GM12801 (cell line): Measurements from ENCODE around the gene ACTG2.

ENCODE experiments used
- TF ChIP-seq, protein P1 (sequence below): IDR thresholded peaks from one replicate; pipeline ENCODE4 v1.5.1; 2011; ENCODE audit warnings: control low read depth; ENCODE audit not compliant: insufficient read length; ENCODE audit errors: extremely low read depth

The ACTG2 gene

DNA sequence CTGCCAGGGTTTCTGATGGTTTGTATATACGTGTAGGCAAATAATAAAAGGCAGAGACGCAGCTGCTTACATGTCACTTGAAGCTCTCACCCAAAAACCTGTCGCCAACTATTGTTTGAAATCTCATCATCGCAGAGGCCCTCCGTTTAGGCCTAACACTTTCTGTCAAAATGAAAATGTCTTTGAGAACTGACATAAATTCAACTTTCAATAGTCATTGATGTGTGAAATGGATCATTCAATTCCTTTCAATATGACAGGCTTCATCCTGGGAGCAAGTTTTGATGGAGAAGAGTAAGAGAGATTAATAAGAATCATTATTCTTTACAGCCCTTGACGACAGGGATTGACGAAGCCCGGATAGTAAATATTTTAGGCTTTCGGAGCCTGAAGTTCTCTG, 2.7 kb downstream of the ACTG2 start:
- TF ChIP-seq, protein P1, sequence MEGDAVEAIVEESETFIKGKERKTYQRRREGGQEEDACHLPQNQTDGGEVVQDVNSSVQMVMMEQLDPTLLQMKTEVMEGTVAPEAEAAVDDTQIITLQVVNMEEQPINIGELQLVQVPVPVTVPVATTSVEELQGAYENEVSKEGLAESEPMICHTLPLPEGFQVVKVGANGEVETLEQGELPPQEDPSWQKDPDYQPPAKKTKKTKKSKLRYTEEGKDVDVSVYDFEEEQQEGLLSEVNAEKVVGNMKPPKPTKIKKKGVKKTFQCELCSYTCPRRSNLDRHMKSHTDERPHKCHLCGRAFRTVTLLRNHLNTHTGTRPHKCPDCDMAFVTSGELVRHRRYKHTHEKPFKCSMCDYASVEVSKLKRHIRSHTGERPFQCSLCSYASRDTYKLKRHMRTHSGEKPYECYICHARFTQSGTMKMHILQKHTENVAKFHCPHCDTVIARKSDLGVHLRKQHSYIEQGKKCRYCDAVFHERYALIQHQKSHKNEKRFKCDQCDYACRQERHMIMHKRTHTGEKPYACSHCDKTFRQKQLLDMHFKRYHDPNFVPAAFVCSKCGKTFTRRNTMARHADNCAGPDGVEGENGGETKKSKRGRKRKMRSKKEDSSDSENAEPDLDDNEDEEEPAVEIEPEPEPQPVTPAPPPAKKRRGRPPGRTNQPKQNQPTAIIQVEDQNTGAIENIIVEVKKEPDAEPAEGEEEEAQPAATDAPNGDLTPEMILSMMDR, result no peak

DNA sequence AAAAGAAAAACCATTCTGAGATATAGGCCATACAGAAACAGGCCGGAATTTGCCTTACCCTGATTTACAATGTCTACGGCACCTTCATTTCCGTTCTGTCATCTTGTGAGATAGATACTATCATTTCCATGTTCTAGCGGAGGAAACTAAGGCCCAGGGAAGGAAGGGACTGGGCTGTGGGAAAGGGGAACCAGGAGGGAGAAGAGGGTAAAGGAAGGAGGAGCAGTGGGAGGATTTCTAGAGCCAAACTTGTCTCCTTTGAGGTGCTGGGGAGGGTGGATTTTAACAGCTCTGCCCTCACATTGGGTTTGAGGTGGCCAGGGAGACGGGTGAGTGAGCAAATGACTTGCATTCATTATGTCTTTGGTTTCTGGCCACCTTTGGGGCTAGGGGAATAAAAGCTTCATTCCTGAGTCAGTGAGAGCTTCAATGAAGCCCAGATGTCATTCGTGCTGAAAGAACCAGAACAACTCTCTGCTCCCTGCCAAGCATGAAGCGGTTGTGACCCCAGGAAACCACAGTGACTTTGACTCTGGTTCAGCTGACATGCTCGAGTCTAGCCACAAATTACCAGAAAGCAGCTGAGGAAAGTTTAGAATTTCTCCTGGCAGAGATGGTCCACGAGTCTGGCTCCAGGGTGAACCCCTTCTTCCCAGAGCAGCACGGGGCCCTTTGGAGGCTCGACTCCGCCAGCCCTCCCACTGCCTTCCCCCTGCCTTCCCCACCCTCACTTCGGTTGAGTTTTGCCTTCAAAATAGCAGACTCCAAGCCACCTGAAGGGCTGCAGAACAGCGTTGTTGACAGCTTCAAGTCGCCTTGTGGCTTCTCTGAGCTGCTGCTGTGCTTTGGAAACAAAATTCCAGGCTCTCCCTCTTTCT, 3.8 kb downstream of the ACTG2 start:
- TF ChIP-seq, protein P1, result no peak

DNA sequence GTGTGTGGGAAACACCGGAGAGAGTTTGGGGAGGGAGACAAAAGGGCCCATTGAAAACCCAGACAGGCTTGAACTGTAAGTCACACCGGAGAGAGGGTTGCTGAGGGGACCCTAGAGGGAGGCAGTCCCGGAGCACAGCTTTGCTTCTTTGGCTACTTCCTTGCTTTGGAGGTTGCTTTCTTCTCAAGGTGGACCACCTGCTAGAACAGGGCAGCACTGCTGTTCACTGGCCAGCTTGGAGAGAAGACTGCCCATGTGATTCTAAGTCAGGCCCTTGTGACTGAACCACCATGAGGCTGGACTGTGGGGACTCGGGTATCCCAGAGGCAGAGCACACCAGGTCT, 4.4 kb downstream of the ACTG2 start:
- TF ChIP-seq, protein P1, result no peak

DNA sequence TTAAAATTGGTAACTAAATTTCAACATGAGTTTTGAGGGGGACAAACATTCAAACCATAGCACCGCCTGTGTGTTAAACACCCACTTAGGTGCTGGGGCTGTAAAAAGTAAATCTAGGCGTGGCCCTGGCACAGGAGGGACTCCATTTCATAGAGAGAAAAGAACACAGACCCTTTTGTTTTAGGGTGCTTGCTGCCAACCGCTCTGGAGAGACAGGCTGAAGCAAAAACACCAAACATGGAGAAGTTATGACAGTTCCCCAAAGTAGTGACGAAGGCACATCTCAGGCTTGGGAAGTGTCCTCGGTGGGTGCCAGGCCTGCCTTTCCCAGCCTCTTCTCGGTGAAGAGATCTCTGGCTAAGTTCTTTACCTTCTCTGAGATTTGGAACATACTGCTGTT, 5.1 kb downstream of the ACTG2 start:
- TF ChIP-seq, protein P1, result no peak

DNA sequence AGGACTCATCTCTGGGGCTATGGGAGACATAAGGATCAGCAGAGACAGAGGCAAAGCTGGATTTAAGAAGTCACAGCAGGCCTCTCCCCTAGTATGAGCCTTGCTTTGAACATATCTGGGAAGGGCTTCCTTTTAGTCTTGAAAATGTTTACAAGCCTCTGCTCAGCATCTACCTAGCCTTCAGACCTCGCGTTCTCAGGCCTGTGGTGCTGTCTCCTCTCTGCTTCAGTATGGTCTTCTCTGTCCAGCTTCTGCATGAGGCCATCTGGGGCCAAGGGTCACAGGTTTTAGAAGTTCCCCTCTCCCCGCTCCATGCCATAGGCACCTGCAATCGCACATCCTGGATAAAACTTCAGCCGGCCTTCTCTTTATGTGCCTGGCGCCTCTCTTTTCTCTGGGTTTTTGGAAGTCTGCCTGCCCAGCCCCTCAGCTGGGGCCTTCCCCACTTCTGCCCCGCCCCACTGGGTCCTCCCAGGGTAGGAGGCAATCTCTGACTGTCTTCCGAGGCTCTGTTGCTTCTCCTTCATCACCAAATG, 7.1 kb downstream of the ACTG2 start:
- TF ChIP-seq, protein P1, result no peak

DNA sequence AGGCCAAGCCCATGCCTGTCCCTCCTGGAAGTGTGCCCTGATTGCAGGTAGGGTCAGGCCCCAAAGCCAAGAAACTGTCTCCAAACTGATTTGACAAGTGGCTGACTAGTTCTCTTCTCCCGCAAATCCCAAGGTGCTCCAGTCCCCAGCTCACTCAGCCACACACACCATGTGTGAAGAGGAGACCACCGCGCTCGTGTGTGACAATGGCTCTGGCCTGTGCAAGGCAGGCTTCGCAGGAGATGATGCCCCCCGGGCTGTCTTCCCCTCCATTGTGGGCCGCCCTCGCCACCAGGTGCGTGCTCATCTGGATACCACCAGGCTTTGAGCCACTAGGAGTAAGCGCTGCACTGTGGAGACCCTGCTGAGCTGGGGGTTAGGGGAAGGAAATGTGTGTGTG, 8.3 kb downstream of the ACTG2 start:
- TF ChIP-seq, protein P1, result no peak

DNA sequence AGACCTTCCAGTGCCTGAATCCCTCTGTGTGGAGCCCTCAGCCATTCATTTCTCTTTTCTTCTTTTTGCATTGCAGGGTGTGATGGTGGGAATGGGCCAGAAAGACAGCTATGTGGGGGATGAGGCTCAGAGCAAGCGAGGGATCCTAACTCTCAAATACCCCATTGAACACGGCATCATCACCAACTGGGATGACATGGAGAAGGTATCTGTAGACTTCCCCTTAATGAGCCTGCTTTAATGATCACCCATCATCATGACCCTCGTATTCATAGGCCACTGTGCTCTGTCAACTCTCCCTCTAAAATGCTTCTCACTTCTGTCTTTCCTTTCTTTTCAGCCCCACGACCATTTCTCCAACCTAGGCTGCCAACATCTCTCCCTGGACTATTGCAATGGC, 9.5 kb downstream of the ACTG2 start:
- TF ChIP-seq, protein P1, result no peak
